ENCODE data around the gene LRRC10B. TPM values are rescaled to one million over a fixed set of nuclear protein-coding genes. Genes with fewer than 3 reads are reported as not detected.
"Not testable (repeated sequence)": the region's sequence is repeated elsewhere in the genome, so short reads cannot be mapped to it uniquely, and the experiment has no call there.

LRRC10B gene
- total RNA-seq, 1 experiment from 2014 or later: not detected

- TF ChIP-seq ELF1 (IDR thresholded peaks at IDR 0.05; ENCODE audit: borderline replicate concordance, low read depth) (no peak), SP1 (IDR thresholded peaks at IDR 0.05; ENCODE audit: low read depth) (no peak), POLR2AphosphoS5 (IDR thresholded peaks at IDR 0.05; ENCODE audit: low read depth, low read length) (no peak), EGR1 (IDR thresholded peaks at IDR 0.05; ENCODE audit: low read depth) (no peak), FOSL1 (IDR thresholded peaks at IDR 0.05; ENCODE audit: low read depth) (no peak), TCF7L2 (IDR thresholded peaks at IDR 0.05; ENCODE audit: borderline replicate concordance, extremely low read depth, insufficient read depth, insufficient read length) (no peak), ZFX (IDR thresholded peaks at IDR 0.05) (no peak), RAD21 (IDR thresholded peaks at IDR 0.05; ENCODE audit: low read depth) (peak; percentile 94), SRF (IDR thresholded peaks at IDR 0.05; ENCODE audit: low read depth) (no peak), POLR2A (IDR thresholded peaks at IDR 0.05; ENCODE audit: borderline replicate concordance, extremely low read depth, insufficient read depth, insufficient read length) (no peak), ZNF274 (IDR thresholded peaks at IDR 0.05; ENCODE audit: low read depth, low read length) (no peak)
These were observed 30.8 kb upstream of the LRRC10B start (continued) for GRCh38 chr11:61477727-61478148.

DNA sequence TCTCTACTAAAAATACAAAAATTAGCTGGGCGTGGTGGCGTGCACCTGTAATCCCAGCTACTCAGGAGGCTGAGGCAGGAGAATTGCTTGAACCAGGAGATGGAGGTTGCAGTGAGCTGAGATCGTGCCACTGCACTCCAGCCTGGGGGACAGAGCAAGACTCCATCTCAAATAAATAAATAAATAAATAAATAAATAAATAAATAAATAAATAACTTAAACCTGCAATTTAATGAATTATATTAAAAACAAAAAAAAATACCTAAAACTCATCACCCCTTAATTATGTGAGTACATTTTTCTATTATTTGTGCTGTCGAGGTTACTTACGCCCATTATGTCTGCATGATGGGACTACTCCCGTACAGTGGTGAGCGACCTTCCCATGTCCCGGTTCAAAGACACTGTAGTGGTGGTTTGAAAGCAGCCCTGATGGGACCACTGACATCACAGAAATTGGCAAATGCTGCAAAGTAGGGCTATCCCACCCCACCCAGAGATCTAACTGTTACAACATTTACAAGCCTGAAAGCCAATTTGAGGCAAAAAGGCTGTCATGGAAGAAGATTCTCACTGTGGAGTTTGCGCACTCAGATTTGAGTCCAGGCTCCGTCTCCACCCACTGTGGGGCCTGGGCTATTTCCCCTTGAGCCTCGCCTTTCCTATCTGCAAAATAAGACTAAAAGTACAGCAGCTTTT lies 29.0 kb upstream of the LRRC10B start:
- H3K27ac ChIP-seq (ENCODE audit: low read depth, low read length); H3K4me2 ChIP-seq (ENCODE audit: low read length); POLR2A ChIA-PET; H3K9me2 ChIP-seq (ENCODE audit: insufficient read depth); BruUV-seq (replicated peaks); H3K36me3 ChIP-seq (ENCODE audit: control insufficient read depth in 1 of 2, insufficient read depth in 2 of 2, low read length in 2 of 2); H3K9me3 ChIP-seq (ENCODE audit: control insufficient read depth in 1 of 2, insufficient read depth in 1 of 2, low read depth in 1 of 2, low read length in 2 of 2); H3K4me1 ChIP-seq (ENCODE audit: control insufficient read depth in 1 of 2, insufficient read depth in 2 of 2, low read length in 2 of 2); H3K4me3 ChIP-seq (replicated peaks in 1 of 2; ENCODE audit: low read depth in 1 of 2, low read length in 2 of 2); H2AFZ ChIP-seq (ENCODE audit: low read depth, low read length, poor library complexity, severe bottlenecking); H4K20me1 ChIP-seq (ENCODE audit: insufficient read depth); H3K79me2 ChIP-seq (ENCODE audit: insufficient read depth, low read length); intact Hi-C loops (cut with micrococcal nuclease); DNase-seq (ENCODE audit: low read depth, low spot score); H3K27me3 ChIP-seq (ENCODE audit: insufficient read depth, low read length); ATAC-seq; H3K9ac ChIP-seq (ENCODE audit: low read length): not testable (repeated sequence)
- ChIA-PET RAD21 (ENCODE audit: low non-redundant PET in 1 of 2, low total read pairs in 2 of 2, uncharacterized antibody in 2 of 2, unreplicated experiment in 2 of 2) (interaction anchor here in 1 of 2 experiments (1.0 kb wide), 1 partner anchor 52 kb away, joined by 3 read pairs; no protein-coding TSS in a partner anchor), CTCF (interaction anchor here (0.9 to 1.4 kb wide), 2 partner anchors 87 to 159 kb away, joined by 3 to 4 read pairs; no protein-coding TSS in a partner anchor)

Data from HCT116 (cell line).